Islet precursor cell (in vitro differentiated cells): ENCODE results near the gene AGFG2.
A peak's percentile ranks its signal among the peaks of the same experiment; 100 is the strongest.
"Not testable (repeated sequence)": the region's sequence is repeated elsewhere in the genome, so short reads cannot be mapped to it uniquely, and the experiment has no call there.

Source experiments
- DNase-seq: peaks from one replicate; pipeline ENCODE4 v3.0.0-alpha.2; 2018

Gene AGFG2, protein sequence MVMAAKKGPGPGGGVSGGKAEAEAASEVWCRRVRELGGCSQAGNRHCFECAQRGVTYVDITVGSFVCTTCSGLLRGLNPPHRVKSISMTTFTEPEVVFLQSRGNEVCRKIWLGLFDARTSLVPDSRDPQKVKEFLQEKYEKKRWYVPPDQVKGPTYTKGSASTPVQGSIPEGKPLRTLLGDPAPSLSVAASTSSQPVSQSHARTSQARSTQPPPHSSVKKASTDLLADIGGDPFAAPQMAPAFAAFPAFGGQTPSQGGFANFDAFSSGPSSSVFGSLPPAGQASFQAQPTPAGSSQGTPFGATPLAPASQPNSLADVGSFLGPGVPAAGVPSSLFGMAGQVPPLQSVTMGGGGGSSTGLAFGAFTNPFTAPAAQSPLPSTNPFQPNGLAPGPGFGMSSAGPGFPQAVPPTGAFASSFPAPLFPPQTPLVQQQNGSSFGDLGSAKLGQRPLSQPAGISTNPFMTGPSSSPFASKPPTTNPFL

DNA sequence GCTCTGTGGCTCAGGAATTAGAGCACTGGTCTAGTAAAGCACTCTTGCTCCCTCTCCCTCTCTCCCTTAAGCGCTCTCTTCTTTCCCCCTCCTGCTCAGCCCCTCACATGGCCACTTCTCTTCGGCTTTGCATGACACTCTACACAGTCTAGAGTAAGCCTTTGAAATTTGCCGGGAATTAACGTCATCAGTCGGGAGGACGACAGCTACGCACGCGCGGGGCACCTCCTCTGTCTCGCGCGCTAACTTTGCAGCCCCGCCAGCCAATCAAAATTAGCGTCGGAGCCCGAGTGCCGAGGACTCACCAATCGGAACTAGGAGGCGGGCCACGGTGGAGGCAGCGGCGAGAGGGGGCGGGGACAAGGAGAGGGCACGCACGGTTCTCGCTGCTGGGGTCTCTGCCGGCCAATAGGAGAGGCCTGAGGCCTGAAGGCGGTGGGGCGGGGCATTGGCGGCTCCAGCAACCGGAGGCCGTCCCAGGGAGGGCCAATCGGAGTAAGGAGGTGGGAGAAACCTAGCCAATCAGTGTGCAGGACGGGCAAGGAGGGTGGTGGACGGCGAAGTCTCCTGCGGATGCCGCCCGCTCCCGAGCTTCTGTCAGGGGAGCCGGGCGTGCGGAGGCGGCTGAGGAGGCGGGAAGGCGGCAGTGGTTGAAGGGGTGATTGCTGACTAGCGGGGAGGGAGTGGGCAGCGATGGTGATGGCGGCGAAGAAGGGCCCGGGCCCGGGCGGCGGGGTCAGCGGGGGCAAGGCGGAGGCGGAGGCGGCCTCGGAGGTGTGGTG, at the start of gene AGFG2:
TSS of gene AGFG2 (plus strand) at position 550 of the 782 bp plus-strand sequence. CDS start at position 694, 144 bp downstream.
- DNase-seq: peak; percentile 100

DNA sequence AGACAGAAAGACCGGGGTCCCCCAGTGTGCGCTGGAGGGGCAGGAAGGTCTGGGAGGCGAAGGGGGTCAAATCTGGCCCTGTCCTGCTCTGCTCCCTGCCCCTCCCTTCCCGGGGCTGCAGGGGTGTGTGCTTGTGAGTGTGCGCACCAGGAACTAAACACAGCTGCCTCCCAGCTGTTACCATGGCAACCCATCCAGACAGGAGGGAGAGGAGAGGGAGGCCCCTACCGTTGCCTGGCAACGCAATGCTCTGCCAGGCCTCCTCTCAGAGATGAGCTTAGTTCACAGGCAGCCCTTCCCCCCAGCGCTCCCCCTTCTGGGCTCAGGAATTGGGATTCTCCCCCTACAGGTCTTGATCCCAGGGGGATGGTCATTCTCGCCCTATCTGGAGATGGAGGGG, 49.2 kb upstream of the AGFG2 start:
- DNase-seq: peak; percentile 94

DNA sequence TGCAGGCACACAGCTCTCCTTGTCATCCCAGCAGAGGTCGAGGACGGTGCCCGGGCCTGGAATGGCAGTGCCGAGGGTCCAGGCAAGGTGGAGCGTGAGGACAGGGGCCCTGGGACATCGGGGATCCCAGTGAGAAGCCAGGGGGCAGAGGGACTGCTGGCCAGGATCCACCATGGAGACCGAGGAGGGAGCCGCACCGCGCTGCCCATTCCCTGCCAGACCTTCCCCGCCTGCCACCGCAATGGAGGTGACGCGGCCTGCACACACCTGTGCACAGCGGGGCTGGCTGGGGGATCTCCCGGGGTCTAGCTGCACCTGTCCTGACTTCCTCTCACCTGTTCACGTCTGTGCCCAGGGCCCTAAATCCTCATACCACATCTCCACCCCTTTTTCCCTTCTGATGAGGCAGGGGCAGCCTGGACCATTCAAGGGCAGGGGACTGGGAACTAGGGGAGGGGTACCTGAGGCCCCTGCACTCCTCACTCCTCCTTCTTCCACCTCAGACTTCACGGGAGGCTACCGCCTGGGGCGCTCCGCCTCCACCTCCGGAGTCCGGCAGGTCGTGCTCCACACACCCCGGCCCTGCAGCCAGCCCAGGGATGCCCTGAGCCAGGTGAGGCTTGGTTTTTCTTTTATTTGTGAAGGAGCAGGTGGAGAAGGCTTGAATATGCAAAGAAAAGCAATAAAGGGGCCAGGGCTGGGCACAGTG, 48.4 kb upstream of the AGFG2 start:
- no peak for DNase-seq

DNA sequence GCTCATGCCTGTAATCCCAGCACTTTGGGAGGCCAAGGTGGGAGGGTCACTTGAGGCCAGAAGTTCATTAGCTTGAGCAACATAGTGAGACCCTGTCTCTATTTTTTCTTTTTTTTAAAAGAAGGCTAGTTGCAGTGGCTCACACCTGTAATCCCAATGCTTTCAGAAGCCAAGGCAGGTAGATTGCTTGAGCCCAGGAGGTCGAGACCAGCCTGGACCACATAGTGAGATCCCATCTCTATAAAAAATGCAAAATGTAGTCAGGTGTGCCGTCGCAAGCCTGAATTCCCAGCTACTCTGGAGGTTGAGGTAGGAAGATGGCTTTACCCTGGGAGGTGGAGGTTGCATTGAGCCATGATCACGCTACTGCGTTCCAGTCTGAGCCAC, 47.8 kb upstream of the AGFG2 start:
- DNase-seq: no peak

DNA sequence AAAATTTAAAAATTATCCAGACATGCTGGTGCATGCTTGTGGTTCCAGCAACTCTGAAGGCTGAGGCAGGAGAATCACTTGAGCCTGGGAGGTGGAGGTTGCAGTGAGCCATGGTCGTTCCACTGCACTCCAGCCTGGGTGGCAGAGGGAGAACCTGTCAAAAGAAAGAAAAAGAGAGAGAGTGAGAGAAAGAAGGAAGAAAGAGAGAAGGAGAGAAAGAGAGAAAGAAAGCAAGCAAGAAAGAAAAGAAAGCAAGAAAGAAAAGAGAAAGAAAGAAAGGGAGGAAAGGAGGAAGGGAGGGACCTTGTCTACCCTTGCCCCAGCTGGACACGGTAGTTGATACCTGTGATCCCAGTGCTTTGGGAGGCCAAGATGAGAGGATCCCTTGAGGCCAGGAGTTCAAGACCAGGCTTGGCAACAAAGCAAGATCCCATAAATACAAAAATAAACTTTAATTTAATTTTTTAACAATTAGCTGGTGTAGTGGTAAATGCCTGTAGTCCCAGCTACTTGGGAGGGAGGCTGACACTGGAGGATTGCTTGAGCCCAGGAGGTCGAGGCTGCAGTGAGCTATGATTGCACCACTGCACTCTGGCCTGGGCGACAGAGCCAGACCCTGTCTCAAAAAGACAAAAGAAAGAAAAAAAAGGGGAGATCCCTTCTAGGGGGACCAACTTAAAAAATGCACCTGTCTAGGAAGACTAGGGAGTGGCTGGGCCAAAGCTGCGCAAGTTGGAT, 46.1 kb upstream of the AGFG2 start:
- DNase-seq: no peak

DNA sequence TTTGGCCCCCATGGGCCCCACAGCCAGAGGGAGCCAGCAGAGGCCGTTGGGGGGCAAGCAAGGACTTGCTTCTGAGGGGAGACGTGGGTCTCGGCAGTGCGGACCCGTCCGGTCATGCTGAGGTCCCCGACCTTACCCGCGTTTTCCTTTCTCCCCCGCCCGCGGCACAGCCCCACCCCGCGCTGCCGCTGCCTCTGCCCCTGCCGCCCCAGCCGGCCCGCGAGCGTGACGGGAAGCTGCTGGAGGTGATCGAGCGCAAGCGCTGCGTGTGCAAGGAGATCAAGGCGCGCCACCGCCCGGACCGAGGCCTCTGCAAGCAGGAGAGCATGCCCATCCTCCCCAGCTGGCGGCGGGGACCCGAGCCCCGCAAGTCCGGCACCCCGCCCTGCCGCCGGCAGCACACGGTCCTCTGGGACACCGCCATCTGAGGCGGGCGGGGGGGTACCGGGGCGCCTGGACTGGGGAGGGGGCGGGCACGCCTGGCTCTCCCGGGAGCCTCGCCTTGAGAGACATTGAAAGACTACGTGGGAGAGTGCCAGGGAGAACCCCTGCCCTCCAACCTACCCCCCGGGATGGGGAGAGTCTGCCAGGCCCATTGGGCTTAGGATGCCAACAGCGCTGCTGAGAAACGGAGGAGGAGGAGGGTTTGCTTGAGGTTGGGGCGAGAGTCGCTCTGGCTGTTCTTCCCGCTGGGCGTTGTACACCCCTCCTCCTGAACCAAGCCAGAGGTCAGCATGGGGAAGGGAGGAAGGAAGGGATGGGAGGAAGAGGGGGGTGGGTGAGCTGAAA, 45.3 kb upstream of the AGFG2 start:
- no peak for DNase-seq

DNA sequence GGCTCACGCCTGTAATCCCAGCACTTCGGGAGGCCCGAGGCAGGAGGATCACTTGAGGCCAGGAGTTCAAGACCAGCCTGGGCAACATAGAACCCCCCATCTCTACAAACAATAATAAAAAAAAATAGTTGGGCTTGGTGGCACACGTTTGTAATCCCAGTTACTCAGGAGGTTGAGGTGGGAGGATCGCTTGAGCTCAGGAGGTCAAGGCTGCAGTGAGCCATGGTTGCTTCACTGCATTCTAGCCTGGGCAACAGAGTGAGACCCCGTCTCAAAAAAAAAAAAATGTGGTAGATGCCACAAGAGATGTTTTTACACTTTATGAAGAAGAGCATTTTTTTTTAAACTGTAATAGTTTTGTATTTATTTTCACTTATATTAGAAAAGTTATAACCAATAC, 42.5 kb upstream of the AGFG2 start:
- DNase-seq: no peak

DNA sequence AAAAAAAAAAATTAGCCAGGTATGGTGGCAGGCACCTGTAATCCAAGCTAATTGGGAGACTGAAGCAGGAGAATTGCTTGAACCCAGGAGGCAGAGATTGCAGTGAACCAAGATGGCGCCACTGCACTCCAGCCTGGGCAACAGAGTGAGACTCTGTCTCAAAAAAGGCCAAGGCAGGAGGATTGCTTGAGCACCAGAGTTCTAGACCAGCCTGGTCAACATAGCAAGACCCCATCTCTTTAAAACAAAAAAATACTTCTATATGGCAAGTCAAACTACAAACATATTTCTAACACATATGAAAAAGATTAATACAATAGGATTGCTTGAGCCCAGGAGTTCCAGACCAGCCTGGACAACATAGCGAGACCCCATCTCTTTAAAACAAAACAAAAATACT, 38.3 kb upstream of the AGFG2 start:
- not testable (repeated sequence) for DNase-seq

DNA sequence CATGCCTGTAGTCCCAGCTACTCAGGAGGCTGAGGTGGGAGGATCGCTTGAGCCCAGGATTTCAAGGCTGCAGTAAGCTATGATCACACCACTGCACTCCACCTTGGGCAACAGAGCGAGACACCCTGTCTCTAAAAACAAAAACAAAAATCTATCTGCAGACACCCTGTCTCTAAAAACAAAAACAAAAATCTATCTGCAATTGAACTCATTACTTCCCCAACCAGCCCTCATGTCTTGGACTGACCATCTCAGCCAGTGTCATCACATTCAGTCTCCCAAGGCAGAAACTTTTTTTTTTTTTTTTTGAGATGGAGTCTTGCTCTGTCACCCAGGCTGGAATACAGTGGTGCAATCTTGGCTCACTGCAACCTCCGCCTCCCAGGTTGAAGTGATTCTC, 35.0 kb upstream of the AGFG2 start:
- DNase-seq: not testable (repeated sequence)

DNA sequence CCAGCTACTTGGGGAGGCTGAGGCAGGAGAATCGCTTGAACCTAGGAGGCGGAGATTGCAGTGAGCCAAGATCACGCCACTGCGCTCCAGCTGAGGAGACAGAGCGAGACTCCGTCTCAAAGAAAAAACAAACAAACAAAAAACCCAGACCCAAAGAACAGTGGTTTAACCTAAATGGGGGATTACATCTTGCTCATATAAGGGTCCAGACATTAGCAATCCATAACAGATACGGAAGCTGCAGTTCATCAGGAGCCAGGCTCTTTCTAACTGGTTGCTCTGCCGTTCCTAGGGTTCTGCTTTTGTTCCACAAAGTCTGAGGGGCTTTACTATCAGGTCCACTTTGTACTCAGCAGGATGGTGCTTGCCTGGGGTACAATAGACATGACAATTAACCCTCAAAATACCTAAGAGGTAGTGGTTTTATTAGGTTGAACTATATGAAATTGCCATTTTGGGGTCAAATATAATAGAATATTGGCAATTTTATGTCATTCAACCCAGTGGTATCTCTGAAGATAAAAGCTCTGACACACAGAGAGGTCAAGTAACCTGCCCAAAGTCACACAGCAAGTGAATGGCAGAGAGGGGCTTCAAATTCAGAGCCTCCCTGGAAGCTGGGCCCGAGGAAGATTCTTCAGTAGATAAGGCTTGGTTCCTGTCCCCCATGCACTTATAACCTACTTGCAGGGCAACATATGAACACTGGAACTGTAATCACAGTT, 34.0 kb upstream of the AGFG2 start:
- DNase-seq: no peak

DNA sequence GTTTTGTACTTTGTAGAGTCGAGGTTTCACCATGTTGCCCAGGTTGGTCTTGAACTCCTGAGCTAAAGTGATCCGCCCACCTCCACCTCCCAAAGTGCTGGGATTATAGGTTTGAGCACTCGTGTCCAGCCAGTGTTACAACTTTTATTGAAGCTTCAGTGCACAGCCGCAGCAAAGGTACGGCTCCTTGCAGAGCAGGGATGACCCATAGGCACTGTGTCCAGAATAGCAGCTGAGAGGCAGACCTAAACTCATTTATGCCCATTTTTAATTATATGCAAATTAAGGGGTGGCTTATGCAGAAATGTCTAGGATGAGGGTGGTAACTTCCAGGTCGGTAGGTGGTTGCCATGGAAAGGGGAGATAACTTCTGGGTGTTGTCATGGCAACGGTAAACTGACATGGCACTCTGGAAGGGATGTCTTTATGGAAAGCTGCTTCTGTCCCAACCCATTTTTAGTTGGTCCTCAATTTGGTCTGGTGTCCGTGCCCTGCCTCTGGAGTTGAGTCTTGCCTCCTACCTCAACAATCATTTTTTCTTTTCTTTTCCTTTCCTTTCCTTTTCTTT, 32.6 kb upstream of the AGFG2 start:
- peak; percentile 57 for DNase-seq

DNA sequence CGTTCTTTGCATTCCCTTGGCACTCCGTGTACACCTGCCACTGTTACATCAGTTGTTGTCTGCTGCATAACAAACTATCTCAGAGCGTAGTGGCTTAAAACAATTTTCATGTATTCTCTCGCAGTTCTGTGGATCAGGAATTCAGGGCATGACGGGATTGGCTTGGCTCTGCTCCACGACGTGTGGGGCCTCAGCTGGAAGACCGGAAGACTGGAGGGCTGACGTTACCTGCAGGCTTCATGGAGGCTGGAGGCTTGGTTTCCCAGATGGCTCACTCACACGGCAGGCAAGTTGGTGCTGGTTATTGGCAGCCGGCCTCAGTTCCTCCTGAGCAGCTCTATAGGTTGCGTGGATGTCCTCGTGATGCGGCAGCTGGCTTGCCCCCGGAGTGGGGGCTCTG, 29.8 kb upstream of the AGFG2 start:
- DNase-seq: no peak

DNA sequence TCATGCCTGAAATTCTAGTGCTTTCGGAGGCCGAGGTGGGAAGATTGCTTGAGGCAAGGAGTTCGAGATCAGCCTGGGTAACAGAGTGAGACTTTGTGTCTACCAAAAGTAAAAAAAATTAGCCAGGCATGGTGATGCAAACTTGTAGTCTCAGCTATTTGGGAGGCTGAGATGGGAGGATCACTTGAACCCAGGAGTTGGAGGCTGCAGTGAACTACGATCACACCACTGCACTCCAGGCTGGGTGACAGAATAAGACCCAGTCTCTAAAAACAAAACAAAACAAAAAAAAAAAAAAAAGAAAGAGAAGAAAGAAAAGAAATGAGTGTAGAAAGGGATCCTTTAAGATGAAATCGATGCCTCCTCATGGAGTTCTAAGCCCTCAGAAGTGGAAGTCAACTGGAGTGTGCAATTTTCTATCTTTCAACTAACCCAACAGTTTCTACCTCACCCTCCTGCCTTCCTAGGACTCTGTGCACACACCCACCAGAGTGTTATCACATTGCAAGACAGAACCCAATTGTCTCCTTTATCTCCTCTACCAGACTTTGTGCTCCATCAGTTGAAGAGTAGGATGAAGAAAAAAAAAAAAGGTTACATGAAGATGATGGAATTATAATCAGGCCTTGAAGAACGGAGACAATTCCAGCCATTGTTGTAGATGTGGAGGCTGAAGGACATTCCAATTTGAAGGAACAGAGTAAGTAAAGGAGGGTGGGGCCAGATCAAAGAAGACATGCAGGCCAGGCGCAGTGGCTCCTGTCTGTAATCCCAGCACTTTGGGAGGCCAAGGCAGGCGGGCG, 28.4 kb upstream of the AGFG2 start:
- no peak for DNase-seq

DNA sequence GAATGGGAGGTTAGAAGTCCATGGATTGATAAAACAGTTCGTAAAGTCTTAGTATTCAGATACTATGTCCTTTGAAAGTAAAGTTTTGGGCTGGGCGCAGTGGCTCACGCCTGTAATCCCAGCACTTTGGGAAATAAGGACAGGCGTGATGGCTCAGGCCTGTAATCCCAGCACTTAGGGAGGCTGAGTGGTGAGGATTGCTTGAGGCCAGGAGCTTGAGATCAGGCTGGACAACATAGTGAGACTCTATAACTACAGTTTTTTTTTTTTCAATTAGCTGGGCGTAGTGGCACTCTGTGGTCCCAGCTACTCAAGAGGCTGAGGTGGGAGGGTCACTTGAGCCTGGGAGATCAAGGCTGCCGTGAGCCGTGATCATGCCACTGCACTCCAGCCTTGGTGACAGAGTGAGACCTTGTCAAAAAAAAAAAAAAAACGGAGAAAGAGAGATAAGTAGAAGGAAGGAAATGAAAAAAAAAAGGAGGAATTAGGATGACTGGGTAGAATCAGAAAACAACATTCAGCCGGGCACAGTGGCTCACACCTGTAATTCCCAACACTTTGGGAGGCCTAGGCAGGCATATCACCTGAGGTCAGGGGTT, 25.7 kb upstream of the AGFG2 start:
- DNase-seq: no peak

DNA sequence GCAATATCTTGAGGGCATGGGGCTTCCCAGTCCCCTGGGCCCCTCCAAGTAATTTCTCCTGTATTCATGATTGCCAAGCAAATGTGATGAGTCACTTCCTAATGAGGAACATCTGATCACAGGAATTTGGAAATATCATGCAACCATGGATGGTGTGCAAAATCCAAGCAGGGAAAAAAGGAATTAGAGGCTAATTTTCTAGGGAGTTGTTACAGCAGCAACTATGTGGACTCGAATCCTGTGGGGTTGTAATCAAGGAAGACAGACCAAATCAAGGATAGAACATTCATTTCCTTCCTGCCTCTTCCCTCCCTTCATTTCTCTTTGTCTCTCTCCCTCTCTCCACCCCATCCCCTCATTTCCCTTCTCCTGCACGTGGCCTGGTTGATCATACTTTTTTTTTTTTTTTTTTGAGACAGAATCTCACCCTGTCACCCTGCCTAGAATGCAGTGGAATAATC, 23.9 kb upstream of the AGFG2 start:
- DNase-seq: no peak

DNA sequence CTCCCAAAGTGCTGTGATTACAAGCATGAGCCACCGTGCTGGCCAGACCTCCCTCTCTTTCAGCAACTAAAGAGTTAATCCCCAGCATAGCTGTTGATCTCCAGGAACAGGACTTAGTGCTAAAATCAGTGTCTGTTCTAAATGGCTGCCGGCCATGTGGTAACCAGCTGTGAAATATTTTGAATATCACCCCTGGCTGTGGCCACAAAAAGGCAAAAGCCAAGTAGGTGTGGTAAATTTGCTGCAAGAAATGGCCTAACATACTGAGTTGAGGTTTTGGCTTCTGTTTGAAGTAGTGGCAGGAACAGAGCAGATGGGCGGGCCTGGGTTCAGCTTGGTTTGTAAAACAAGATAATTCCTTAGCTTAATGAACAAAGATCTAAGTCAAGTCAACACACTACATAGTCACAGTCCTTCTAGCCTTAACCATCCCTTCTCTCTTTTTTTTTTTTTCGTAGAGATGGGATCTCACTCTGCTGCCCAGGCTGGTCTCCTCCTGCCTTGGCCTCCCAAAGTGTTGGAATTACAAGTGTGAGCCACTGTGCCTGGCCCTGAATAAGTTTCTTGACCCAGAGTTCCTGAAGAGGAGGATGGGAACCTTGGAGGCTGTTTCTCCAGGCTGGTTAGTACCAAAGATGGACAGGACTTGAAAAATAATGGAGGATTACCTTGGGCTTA, 22.7 kb upstream of the AGFG2 start:
- peak; percentile 63 for DNase-seq

DNA sequence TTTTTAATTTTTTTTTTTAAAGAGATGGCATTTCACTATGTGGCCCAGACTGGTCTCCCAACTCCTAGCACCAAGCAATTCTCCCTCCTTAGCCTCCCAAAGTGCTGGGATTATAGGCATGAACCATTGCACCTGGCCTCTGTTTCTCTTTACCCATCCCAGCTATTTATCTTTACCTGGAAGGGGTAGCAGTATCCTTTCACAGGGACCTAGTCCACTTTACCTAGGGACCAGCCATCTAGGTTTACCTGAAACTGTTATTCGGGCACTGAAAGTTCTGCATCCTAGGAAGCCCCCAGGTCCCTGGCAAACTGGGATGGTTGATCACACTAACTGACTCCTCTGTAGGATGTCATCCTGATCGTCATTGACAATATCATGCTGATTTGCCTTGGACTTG, 21.7 kb upstream of the AGFG2 start:
- no peak for DNase-seq

DNA sequence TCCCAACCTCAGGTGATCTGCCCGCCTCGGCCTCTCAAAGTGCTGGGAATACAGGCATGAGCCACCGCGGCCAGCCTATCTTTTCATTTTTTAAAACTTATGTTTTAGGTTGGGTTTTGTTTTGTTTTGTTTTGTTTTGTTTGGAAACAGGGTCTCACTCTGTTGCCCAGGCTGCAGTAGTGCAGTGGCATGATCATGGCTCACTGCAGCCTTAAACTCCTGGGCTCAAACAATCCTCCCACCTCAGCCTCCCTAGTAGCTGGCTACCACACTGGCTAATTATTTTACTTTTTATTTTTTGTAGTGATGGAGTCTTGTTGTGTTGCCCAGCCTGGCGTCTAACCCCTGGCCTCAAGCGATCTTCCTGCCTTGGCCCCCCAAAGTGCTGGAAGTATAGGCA, 19.4 kb upstream of the AGFG2 start:
- DNase-seq: no peak

DNA sequence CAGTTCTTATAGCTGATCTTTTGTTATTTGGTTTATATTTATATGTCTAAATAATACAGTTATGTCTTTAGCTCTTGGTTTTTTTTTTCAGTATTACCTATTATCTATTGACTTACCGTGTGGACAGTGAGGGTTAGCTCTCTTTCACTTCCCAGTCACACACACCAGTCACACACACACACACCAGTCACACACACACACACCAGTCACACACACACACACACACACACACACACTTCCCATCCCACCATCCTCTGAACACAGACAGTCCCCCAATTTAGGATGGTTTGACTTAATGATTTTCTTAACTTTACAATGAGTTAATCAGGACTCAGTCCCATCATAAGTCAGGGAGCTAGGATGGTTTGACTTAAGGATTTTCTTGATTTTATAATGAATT, 18.9 kb upstream of the AGFG2 start:
- DNase-seq: no peak
